Measurements from ENCODE around the gene MFGE8. TPM values are rescaled to one million over a fixed set of nuclear protein-coding genes. Genes with fewer than 3 reads are reported as not detected.

Gene MFGE8
- total RNA-seq, 3 donors from 2014 or later: 226 to 457 (median 311) TPM

GRCh38 chr15:88912500-88912921 lies 668 bp downstream of the MFGE8 start:
- H3K9me3 ChIP-seq: no peaks in the 10 kb centered on the region
- no peak for TF ChIP-seq POLR2A (IDR thresholded peaks at IDR 0.05)
- no peak for TF ChIP-seq POLR2AphosphoS5 (IDR thresholded peaks at IDR 0.05)
- TF ChIP-seq CTCF (IDR thresholded peaks at IDR 0.05): no peak
- peak overlapping the region; percentile 89 to 98 for H3K27ac ChIP-seq
- H3K4me1 ChIP-seq: peaks cover 8 to 15% of the 10 kb centered on the region in 2 donors
- DNase-seq (ENCODE audit: low spot score in 2 of 2): no peak
- intact Hi-C loops (cut with DNase I; ENCODE audit: low total_unique reads): no loop called here
- peak overlapping the region; percentile 79 to 98 (median 80) for H3K4me3 ChIP-seq
- no peaks in the 10 kb centered on the region for H3K27me3 ChIP-seq
- no peaks in the 10 kb centered on the region for H3K36me3 ChIP-seq

- DNase-seq (ENCODE audit: low spot score in 2 of 2): no peak
- no peaks in the 10 kb centered on the region for H3K36me3 ChIP-seq
- peak overlapping the region; percentile 89 to 98 for H3K27ac ChIP-seq
- H3K4me1 ChIP-seq: peaks cover 8 to 15% of the 10 kb centered on the region in 2 donors
- H3K9me3 ChIP-seq: no peaks in the 10 kb centered on the region
- H3K4me3 ChIP-seq: peak overlapping the region; percentile 79 to 98 (median 80)
- intact Hi-C loops (cut with DNase I; ENCODE audit: low total_unique reads): no loop called here
- no peaks in the 10 kb centered on the region for H3K27me3 ChIP-seq
- TF ChIP-seq POLR2A (IDR thresholded peaks at IDR 0.05) (no peak), POLR2AphosphoS5 (IDR thresholded peaks at IDR 0.05) (no peak), CTCF (IDR thresholded peaks at IDR 0.05) (no peak)
These were observed 1.4 kb downstream of the MFGE8 start for GRCh38 chr15:88911766-88912118.

- H3K36me3 ChIP-seq: no peaks in the 10 kb centered on the region
- intact Hi-C loops (cut with DNase I; ENCODE audit: low total_unique reads): loop anchor here (5.0 to 10.0 kb wide), 2 partner anchors 107 to 255 kb away; no protein-coding TSS in a partner anchor
These were observed 3.0 kb downstream of the MFGE8 start for GRCh38 chr15:88909956-88910831.

GRCh38 chr15:88908697-88909621 lies 4.2 kb downstream of the MFGE8 start:
- peak overlapping the region; percentile 67 to 86 for H3K27ac ChIP-seq
- H3K9me3 ChIP-seq: no peaks in the 10 kb centered on the region
- H3K4me3 ChIP-seq: peak overlapping the region in 2 of 3 donors; percentile 80 to 98
- H3K4me1 ChIP-seq: peaks cover 8 to 15% of the 10 kb centered on the region in 2 donors
- no peaks in the 10 kb centered on the region for H3K27me3 ChIP-seq
- TF ChIP-seq POLR2AphosphoS5 (IDR thresholded peaks at IDR 0.05): no peak
- H3K36me3 ChIP-seq: no peaks in the 10 kb centered on the region
- intact Hi-C loops (cut with DNase I; ENCODE audit: low total_unique reads): loop anchor here (5.0 to 10.0 kb wide), 2 partner anchors 108 to 256 kb away; no protein-coding TSS in a partner anchor
- no peak for DNase-seq (ENCODE audit: low spot score in 2 of 2)

More at GRCh38 chr15:88909956-88910831, 3.0 kb downstream of the MFGE8 start:
- Histone ChIP-seq H3K27ac (peak overlapping the region; percentile 86 to 89), H3K27me3 (no peaks in the 10 kb centered on the region), H3K9me3 (no peaks in the 10 kb centered on the region), H3K4me1 (peaks cover 8 to 15% of the 10 kb centered on the region in 2 donors), H3K4me3 (peak overlapping the region in 2 of 3 donors; percentile 80 to 98)
- DNase-seq (ENCODE audit: low spot score in 2 of 2): no peak
- no peak for TF ChIP-seq CTCF (IDR thresholded peaks at IDR 0.05)
- TF ChIP-seq POLR2A (IDR thresholded peaks at IDR 0.05): no peak
- peak in 1 of 3 donors; percentile 15 for TF ChIP-seq POLR2AphosphoS5 (IDR thresholded peaks at IDR 0.05)

DNA sequence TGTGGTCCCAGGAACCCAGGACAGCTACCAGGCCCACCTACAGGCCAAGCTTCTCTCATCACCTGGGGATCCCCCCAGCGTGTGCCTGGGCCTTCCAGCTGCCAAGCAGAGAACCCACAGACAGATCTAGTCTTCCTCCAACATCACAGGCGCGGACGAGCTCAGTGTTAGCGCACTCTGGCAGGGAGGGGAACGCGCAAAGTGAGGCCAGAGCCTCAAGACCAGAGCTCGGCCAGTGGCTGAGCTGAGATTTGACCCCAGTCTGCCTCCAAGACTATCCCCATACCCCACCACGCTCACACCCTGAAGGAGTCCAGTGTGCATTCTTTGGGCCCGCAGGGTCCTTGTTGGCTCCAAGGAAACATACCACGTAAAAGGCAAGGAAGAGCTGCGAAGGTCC lies 5.1 kb downstream of the MFGE8 start:
- peak overlapping the region; percentile 67 to 86 for H3K27ac ChIP-seq
- no peak for DNase-seq (ENCODE audit: low spot score in 2 of 2)
- H3K36me3 ChIP-seq: no peaks in the 10 kb centered on the region
- H3K9me3 ChIP-seq: no peaks in the 10 kb centered on the region
- no peaks in the 10 kb centered on the region for H3K27me3 ChIP-seq
- TF ChIP-seq POLR2A (IDR thresholded peaks at IDR 0.05) (no peak), CTCF (IDR thresholded peaks at IDR 0.05) (no peak), POLR2AphosphoS5 (IDR thresholded peaks at IDR 0.05) (no peak)
- peaks cover 4 to 15% of the 10 kb centered on the region in 2 donors for H3K4me1 ChIP-seq
- H3K4me3 ChIP-seq: peak overlapping the region in 2 of 3 donors; percentile 80 to 98
- intact Hi-C loops (cut with DNase I; ENCODE audit: low total_unique reads): loop anchor here (5.0 to 10.0 kb wide), 2 partner anchors 109 to 257 kb away; no protein-coding TSS in a partner anchor
